HepG2 (cell line): ENCODE results near the gene ZC3H7B. TPM values are rescaled to one million over a fixed set of nuclear protein-coding genes. Genes with fewer than 3 reads are reported as not detected.

ENCODE experiments used
- ARID3A ChIP-seq: IDR thresholded peaks from 2 replicates; pipeline ENCODE4 v1.6.1; 2012; ENCODE audit warnings: low read depth, low read length, improper control_type of control experiment
- ASH2L ChIP-seq: fragments of 300-600, 200-600 bp; sonication (generic); IDR thresholded peaks from 2 replicates; pipeline ENCODE4 v1.7.0; 2017; ENCODE audit warnings: low read depth, mild to moderate bottlenecking, moderate library complexity, mixed read lengths, low read length; ENCODE audit not compliant: insufficient read length
- ATAD3A ChIP-seq: sonication (generic); formaldehyde crosslinking; IDR thresholded peaks from 2 replicates; pipeline ENCODE4 v1.4.0; 2020; ENCODE audit warnings: missing genetic modification reagents
- E2F2 ChIP-seq: sonication (generic); formaldehyde crosslinking; IDR thresholded peaks from 2 replicates; pipeline ENCODE4 v1.4.0; 2020; ENCODE audit warnings: missing genetic modification reagents, borderline replicate concordance
- ELF3 ChIP-seq: IDR thresholded peaks from 2 replicates; pipeline ENCODE4 v1.6.1; 2016; ENCODE audit warnings: missing genetic modification reagents, missing compliant biosample characterization
- FOXO1 ChIP-seq: sonication (generic); formaldehyde crosslinking; IDR thresholded peaks from 2 replicates; pipeline ENCODE4 v1.4.0; 2020; ENCODE audit warnings: missing genetic modification reagents
- GABPB1 ChIP-seq: IDR thresholded peaks from 2 replicates; pipeline ENCODE4 v1.6.1; 2016; ENCODE audit warnings: mild to moderate bottlenecking, missing genetic modification reagents, moderate library complexity, missing compliant biosample characterization
- HNF4A ChIP-seq: sonication (generic); formaldehyde crosslinking; IDR thresholded peaks from 2 replicates; pipeline ENCODE4 v1.4.0; 2020; ENCODE audit warnings: missing genetic modification reagents
- HNRNPH1 ChIP-seq: fragments of 200-400 bp; formaldehyde crosslinking; optimal IDR thresholded peaks from 2 replicates; pipeline ENCODE3; 2017; ENCODE audit warnings: mild to moderate bottlenecking, low read depth, low read length
- HOXD1 ChIP-seq: sonication (generic); formaldehyde crosslinking; IDR thresholded peaks from 2 replicates; pipeline ENCODE4 v1.5.0; 2020; ENCODE audit warnings: missing genetic modification reagents
- KLF12 ChIP-seq: sonication (generic); formaldehyde crosslinking; IDR thresholded peaks from 2 replicates; pipeline ENCODE4 v1.4.0; 2020; ENCODE audit warnings: missing genetic modification reagents, borderline replicate concordance
- KMT2B ChIP-seq: IDR thresholded peaks from 2 replicates; pipeline ENCODE4 v1.6.1; 2016; ENCODE audit warnings: missing genetic modification reagents, missing compliant biosample characterization
- MED1 ChIP-seq: sonication (generic); formaldehyde crosslinking; IDR thresholded peaks from 2 replicates; pipeline ENCODE4 v1.4.0; 2020; ENCODE audit warnings: missing genetic modification reagents
- RAD51 ChIP-seq: fragments of 450-650 bp; IDR thresholded peaks from 2 replicates; pipeline ENCODE4 v1.6.1; 2016; ENCODE audit warnings: borderline replicate concordance
- SALL2 ChIP-seq: sonication (generic); formaldehyde crosslinking; IDR thresholded peaks from 2 replicates; pipeline ENCODE4 v1.8.1; 2023; ENCODE audit warnings: mild to moderate bottlenecking, missing genetic modification reagents, inconsistent platforms
- SIX1 ChIP-seq: sonication (generic); formaldehyde crosslinking; IDR thresholded peaks from 2 replicates; pipeline ENCODE4 v1.4.0; 2020; ENCODE audit warnings: missing genetic modification reagents, borderline replicate concordance
- TBL1XR1 ChIP-seq: fragments of 150-350 bp; IDR thresholded peaks from 2 replicates; pipeline ENCODE4 v1.6.1; 2014; ENCODE audit warnings: borderline replicate concordance, low read length; ENCODE audit not compliant: partially characterized antibody
- ZNF10 ChIP-seq: sonication (generic); formaldehyde crosslinking; IDR thresholded peaks from 2 replicates; pipeline ENCODE4 v1.4.0; 2020; ENCODE audit warnings: mild to moderate bottlenecking, low read depth, missing genetic modification reagents, borderline replicate concordance
- ZNF180 ChIP-seq: sonication (generic); formaldehyde crosslinking; IDR thresholded peaks from 2 replicates; pipeline ENCODE4 v1.4.0; 2020; ENCODE audit warnings: low read depth, missing genetic modification reagents, borderline replicate concordance
- ZNF34 ChIP-seq: sonication (generic); formaldehyde crosslinking; IDR thresholded peaks from 2 replicates; pipeline ENCODE4 v1.4.0; 2020; ENCODE audit warnings: mild to moderate bottlenecking, missing genetic modification reagents, borderline replicate concordance
- ZNF740 ChIP-seq: sonication (generic); formaldehyde crosslinking; IDR thresholded peaks from 2 replicates; pipeline ENCODE4 v1.4.0; 2020; ENCODE audit warnings: missing genetic modification reagents
- ZNF747 ChIP-seq: sonication (generic); formaldehyde crosslinking; IDR thresholded peaks from 2 replicates; pipeline ENCODE4 v1.8.1; 2023; ENCODE audit warnings: missing genetic modification reagents, mild to moderate bottlenecking, borderline replicate concordance
- ZNF749 ChIP-seq: sonication (generic); formaldehyde crosslinking; IDR thresholded peaks from 2 replicates; pipeline ENCODE4 v1.8.0; 2022; ENCODE audit warnings: mild to moderate bottlenecking, missing genetic modification reagents, moderate library complexity, borderline replicate concordance
- polyA plus RNA-seq, 8 experiments: library from polyadenylated mRNA; depleted of rRNA in 3 of 8; stranded (reverse) in 7 of 8; unstranded in 1 of 8; fragments of >200 nt; fragmentation: Illumina TruSeq in 4 of 8; extraction: Trizol in 4 of 8; gene quantifications; 2 replicates each; pipeline versions ENCODE4 v1.2.1 to v1.2.3, GENCODE V29; 2011 to 2016; ENCODE audit warnings: low read depth in 4 of 8, missing spikeins in 1 of 8, mixed read lengths in 1 of 8; ENCODE audit not compliant: insufficient read depth in 1 of 8
- total RNA-seq, 5 experiments: library from RNA; depleted of rRNA; stranded (reverse); fragments of >200 nt; fragmentation: Illumina TruSeq; extraction: Trizol; gene quantifications; 2 replicates each; pipeline ENCODE4 v1.2.3, GENCODE V29; 2016; ENCODE audit warnings: low read depth in 1 of 5
- TF ChIP-seq, protein P1 (sequence below): sonication (generic); formaldehyde crosslinking; IDR thresholded peaks from 2 replicates; pipeline ENCODE4 v1.4.0; 2020; ENCODE audit warnings: missing genetic modification reagents

ZC3H7B gene
- total and polyA plus RNA-seq, 2 of the 13 experiments (the other 11 are each of a cell fraction or from before 2014, with no cell fraction given) = 26.4 to 37.2 TPM

- peak; percentile 42; the same call in 1 of the 2 replicates for TF ChIP-seq ELF3 (CRISPR knock-in tag)
- TF ChIP-seq E2F2 = no peak
- no peak for TF ChIP-seq HOXD1 (CRISPR knock-in tag)
- no peak for TF ChIP-seq ASH2L
- no peak for TF ChIP-seq TBL1XR1
- TF ChIP-seq ZNF180 (CRISPR knock-in tag) = no peak
- TF ChIP-seq HNF4A = peak; percentile 90
- no peak for TF ChIP-seq FOXO1
- TF ChIP-seq ZNF34 (CRISPR knock-in tag) = no peak
- no peak for TF ChIP-seq ZNF747
- TF ChIP-seq GABPB1 (CRISPR knock-in tag) = peak; percentile 21; the same call in 1 of the 2 replicates
- TF ChIP-seq ZNF740 (CRISPR knock-in tag) = no peak
- no peak for TF ChIP-seq HNRNPH1
- no peak for TF ChIP-seq KLF12 (CRISPR knock-in tag)
- no peak for TF ChIP-seq ZNF10 (CRISPR knock-in tag)
- TF ChIP-seq RAD51 = no peak
- TF ChIP-seq SIX1 (CRISPR knock-in tag) = no peak
- TF ChIP-seq KMT2B (CRISPR knock-in tag) = no peak
- TF ChIP-seq ATAD3A (CRISPR knock-in tag) = no peak
- TF ChIP-seq ARID3A = no peak
- no peak for TF ChIP-seq SALL2 (CRISPR knock-in tag)
- no peak for TF ChIP-seq ZNF749
- TF ChIP-seq MED1 (CRISPR knock-in tag) = no peak
- TF ChIP-seq, protein P1, sequence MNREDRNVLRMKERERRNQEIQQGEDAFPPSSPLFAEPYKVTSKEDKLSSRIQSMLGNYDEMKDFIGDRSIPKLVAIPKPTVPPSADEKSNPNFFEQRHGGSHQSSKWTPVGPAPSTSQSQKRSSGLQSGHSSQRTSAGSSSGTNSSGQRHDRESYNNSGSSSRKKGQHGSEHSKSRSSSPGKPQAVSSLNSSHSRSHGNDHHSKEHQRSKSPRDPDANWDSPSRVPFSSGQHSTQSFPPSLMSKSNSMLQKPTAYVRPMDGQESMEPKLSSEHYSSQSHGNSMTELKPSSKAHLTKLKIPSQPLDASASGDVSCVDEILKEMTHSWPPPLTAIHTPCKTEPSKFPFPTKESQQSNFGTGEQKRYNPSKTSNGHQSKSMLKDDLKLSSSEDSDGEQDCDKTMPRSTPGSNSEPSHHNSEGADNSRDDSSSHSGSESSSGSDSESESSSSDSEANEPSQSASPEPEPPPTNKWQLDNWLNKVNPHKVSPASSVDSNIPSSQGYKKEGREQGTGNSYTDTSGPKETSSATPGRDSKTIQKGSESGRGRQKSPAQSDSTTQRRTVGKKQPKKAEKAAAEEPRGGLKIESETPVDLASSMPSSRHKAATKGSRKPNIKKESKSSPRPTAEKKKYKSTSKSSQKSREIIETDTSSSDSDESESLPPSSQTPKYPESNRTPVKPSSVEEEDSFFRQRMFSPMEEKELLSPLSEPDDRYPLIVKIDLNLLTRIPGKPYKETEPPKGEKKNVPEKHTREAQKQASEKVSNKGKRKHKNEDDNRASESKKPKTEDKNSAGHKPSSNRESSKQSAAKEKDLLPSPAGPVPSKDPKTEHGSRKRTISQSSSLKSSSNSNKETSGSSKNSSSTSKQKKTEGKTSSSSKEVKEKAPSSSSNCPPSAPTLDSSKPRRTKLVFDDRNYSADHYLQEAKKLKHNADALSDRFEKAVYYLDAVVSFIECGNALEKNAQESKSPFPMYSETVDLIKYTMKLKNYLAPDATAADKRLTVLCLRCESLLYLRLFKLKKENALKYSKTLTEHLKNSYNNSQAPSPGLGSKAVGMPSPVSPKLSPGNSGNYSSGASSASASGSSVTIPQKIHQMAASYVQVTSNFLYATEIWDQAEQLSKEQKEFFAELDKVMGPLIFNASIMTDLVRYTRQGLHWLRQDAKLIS (CRISPR knock-in tag) = no peak
Observed at GRCh38 chr22:41401781-41402648, 100.7 kb downstream of the ZC3H7B start (continued).
